ENCODE measurements around the gene DGKD.

DGKD gene

DNA sequence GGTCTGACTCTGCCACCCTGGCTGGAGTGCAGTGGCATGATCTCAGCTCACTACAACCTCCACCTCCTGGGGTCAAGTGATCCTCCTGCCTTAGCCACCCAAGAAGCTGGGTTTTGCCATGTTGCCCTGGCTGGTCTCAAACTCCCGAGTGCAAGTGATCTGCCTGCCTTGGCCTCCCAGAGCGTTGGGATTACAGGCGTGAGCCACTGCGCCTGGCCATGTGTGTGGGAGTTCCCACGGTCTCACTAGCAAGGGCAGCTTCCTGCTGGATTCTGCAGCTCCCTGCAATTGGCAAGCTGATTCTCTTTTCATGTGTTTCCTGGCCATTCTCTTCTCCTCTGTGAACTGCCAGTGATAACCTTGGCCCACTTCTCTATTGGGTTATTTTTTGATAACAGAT is 128.3 kb downstream of the DGKD start:
- no peak for FAIRE-seq

DNA sequence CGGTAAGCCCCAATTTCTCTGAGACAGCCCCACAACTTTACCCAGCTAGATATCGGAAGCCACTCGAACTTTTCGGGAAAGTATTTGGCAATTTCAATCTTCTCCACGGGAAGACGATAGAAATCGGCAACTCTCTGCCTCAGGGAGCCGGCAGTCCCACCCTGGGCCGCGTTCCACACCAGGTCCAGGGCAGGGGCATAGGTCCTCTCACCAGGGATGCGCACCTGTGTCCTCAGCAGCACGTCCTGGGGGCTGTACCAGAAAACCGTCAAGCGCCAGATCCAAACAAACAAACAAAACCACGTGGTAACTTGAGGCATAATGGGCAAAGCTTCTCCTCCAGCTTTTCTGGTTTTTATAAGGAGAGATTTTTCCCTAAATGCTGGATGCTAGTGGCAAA is 131.4 kb downstream of the DGKD start:
- FAIRE-seq: no peak

DNA sequence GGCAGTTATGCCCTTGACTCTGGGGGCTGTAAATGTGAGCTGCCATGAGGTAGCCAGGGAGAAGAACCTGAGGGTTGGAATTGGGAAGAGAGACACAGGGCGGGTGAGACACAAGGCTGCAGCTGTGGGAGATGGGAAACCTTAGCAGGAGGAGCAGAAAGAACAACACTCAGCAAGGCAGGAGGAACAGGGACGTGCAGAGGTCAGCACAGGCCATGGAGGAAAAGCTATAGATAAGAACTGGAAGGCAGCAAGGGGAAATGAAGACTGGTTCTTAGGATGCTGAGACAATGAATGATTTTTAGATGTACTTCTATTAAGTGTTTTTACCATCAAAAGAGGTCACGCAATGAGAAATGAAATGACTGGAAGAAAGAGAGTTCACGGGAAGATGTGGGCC is 132.1 kb downstream of the DGKD start:
- FAIRE-seq: no peak

DNA sequence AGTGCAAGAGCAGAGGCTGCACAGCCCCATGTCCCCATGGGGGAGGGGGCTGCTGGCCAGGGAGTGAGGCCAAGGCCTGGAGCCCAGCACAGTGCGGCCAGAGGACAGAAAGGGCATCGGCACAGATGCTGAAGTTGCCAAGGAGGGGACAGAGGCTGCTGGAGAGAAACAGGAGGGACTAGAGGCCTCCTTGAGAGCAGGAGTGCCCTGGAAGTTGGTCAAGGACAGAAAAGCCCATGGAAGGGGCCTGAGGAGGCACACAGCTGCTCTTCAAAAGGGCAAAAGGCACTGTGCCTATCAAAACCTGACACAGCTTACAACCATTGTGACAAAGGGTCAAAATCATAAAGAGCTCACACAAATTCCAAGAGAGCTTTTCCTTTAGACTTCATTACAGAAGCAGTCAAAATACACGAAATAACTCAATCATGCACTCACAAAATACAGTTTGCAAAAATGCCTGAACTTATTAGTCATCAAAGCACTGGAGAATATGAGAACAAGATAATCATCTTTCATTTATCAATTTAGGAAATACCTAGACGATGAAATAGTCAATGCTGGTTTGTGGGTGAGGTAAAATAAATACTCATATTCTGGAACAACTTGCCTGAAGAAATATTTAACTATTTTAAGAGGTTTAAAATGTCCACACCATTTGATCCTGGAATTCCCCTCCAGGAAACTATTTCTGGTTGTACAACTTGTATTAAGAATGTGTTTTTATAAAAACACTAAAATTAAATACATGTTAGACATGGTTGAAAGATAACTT is 132.7 kb downstream of the DGKD start:
- FAIRE-seq: no peak

DNA sequence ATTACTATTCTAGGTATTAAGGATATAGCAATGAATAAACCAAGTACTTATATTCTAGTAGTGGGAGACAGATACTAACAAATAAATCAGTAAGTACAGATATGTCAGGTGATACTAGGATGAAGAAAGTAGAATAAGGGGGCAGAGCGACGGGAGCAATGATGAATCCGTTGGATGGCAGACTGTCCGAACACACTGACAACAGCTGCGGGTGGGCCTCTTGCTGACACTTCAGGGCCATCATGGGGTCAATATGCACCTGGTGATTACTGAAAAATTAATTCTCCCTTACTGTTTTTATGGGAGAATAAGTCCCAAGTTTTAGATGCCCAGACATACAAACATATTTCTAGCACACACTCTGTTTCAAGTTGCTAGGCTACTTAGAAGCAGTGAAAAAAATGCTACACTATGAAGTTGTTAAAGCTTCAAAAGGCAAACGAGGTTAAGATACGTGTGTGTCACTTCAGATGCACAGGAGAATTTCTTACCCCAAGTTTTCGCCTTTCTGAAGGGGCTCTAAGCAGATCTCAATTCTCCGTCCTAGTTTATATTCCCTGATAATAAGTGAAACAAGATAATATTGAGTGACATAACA is 133.6 kb downstream of the DGKD start:
- no peak for FAIRE-seq

DNA sequence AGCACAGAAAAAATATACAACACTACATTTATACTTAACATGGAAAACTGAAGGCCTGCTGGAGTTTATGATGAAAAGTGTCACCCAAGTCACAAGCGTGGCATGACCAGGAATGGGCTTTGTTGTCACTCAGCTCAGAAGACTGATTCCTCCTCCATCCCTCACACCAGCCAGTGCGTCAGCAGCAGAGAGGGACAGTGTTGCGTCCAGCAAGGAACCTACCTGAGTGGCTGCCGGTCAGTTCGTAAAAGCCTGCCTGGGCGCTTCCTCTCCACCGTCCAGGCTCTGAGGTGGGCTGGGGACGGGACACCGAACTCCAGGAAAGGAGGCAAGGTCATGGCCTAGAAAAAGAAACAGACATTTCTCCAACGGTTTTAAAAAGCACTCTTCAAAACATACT is 134.8 kb downstream of the DGKD start:
- FAIRE-seq: no peak

DNA sequence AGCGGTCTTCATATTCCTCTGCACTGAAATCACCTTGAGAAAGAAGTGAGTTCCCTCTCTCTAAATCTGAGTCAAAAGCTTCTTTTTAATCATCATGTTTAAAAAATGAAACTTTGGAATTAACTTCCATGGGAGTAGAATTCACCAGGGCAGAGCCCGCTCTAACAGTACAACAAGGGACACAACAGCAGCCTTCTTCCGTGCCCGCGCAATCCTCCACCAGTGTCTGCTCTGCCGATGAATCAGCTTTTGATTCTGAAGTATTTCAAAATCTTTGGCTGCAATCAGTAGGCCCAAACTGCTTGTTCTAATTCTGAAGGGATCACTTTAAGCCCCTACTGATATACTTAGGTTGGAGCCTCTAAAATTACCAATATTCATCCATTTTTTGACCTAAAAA is 135.4 kb downstream of the DGKD start:
- no peak for FAIRE-seq

DNA sequence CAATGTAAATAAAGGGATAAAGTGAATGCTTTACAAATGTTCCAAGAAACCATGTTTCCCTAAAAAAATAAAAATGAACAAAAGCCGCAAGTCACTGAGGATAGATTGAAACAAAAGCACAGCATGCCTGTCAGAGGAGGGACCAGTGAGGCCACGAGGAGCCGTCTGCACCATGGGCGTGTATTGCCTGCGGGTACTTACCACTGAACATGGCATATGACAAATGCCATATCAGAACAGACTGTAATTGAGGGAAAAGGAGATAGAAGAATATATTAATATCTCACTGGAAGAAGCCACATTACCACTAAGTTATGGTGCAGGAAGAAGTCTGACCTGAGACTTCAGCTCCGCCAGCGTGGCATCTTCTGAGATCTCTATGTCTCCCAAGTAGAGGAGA is 136.5 kb downstream of the DGKD start:
- no peak for FAIRE-seq

DNA sequence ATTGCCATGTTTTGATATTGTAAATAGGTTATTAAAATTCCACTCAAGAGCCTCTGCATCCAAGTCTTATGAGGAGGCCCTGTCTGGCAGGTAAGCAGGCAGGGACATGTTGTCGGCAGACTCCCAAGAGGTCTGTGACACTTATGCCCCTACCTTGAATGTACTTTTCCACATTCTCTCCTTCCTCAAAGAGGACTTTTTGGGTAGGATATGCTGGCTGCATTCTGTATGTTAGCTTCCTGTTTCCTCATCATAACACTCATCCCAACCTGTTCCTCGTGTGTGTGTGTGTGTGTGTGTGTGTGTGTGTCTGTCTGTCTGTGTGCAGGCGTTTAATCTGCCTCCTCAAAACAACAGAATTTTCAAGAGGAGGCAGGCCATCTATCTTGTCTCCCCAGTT is 137.0 kb downstream of the DGKD start:
- no peak for FAIRE-seq

DNA sequence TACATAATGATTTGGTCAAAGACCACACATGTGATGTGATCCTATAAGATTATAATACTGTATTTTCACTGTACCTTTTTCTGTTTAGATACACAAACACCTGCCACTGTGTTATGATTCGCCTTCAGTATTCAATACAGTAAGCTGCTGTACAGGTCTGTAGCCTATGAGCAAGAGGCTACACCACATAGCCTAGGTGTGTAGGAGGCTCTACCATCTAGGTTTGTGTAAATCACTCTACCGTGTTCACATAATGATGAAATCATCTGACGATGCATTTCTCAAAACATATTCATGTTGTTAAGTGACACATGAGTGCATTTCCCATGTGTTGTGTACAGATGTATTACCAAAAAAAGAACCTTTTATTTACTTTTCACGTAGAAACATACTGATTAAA is 137.8 kb downstream of the DGKD start:
- no peak for FAIRE-seq

DNA sequence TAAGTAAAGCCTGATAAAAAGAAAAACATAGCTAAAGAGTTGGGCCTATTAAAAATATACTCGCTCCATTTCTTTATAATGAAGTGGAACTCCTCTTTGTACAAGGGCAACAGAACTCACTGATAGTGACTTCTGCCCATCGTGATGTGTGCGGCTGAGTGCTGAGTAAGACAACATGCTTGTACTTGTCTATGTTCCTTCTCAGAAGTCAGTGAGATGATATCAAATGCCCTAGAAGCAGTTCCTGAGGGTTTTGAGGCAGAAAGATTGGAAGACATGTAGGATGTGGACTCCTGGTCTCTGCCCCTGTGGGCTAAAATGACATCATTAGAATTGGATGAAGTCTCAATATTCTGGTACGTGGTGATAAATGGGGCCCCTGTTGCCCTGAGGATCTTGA is 138.5 kb downstream of the DGKD start:
- FAIRE-seq: no peak

DNA sequence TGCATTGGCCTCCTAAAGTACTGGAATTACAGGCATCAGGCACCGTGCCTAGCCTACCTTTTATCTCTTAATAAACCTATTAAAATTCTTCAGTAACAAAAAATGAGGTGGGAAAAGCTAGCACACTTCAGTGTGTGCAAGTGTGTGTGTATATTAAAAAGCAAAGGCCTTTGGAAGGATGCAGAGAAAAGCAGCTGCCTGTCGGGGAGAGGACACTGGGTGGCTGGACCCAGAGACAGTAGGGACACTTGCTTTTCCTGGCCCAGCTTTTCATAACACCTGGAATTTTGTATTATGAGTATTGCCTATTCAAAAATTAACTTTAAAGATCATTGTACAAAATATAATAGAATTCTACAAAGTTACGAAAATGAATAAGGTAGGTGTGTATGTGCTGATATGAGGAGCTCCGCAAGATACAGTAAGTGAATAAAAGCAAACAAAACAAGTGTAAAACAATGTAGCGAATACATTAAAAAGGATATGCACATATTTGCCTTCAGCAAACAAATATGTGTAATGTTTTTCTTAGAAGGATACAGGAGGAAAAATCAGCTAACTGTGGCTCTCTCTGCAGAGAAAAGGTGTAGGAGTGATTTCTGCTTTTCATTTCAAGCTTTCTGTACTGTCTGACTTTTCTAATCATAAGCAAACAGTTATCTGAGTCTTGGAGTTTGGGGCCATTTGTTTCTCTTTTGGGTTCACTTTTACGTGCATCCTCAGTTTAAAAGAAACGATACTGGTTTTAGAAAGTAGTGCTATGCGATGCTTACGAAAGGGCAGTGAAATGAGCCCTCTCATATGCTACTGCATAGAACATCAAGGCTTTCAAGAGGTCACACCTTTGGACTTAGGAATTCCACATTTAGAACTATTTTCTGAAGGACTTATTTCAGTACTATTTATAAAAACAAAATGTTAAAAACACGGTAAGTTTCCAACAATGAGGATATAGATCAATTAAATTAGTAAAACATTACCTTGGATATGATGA is 141.5 kb downstream of the DGKD start:
- FAIRE-seq: peak; percentile 55

DNA sequence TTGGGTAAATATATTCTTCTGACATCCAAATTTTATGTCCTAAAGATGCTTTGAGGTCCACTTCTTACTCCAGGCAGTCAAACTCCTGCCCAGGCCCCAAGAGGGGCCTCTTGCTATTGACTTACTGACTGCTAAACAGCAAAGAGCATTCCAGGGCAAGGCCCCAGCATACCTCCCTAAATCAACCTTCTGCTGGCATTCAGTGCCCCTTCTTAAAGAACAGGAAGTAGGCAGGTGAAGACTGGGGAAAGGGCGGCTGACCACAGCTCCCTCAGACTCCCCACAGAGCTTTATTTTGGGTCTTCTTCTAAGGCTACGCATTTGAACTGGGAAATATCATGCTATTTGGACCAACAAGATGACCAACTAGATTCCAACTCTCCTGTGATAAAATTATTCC is 143.4 kb downstream of the DGKD start:
- no peak for FAIRE-seq

DNA sequence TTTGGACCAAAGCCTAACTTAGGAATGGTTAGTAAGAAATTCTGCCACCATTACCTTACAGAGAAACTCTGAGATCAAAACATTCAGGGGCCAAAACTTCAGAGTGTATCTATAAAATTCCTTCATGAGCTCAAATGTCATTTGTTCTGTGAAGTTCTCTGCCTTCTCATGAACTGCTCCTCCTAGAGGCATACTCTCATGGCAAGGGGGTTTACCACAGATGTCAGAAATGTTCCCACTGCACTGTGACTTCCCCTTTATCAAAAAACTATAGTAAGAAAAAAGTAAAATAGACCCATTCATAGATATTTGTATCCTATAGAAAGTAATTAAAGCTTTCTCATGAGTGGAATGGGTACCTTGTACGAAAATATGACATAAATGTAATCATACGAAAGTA is 143.8 kb downstream of the DGKD start:
- no peak for FAIRE-seq

DNA sequence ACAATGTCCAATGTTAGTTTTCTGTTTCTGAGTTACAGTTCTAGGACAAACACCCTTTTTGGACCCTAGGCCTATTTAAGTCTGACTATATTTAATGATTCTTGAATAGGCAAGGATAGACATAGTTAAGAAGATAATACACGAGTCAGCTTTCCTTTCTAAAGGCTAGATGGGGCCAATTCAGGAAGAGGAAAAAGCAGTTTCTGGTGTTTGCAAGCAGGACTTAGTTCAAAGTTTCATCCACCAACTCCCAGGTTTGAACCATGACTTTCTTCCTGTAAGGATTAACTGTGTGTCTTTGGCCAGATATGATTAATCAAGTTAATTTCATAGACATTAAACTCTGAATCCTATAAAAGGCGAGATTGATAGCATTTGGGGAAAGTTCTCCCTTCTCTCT is 145.6 kb downstream of the DGKD start:
- FAIRE-seq: no peak

DNA sequence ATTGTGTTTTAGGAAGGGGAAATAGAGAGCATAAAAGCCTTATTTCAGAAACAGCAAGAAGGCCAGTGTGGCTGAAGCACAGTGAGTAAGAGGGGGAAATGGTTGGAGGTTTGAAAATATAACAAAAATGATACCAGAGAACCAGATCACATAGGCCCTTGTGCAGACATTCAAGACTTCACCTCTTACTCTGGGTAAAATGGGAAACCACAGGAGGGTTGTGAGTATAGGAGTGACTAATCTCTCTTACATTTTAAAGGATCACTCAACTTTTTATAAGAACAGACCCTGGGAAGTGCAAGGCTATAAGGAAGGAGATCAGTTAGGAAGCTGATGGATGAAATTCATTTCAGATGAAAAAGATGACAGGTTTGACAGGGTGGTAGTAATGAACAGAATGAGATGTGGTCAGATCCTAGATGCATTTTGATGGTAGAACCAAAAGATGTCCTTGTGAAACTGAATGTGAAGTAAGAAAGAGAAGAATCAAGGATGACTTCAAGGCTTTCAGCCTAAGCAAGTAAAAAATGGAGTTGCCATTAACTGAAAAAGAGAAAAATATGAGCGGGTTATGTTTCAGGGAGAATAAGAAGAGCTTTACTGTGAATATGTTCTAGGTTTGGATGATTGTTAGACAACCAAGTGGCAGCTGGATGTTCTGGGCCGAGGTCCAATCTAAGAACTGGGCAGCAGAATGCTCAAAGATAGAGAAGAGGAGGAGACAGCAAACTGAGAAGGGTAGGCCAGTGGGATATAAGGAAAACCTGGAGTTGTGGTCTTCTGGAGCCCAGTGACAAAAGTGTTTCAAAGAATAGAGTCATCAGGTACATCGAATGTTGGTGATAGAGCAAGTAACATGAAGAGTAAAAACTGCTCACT is 147.1 kb downstream of the DGKD start:
- FAIRE-seq: no peak

DNA sequence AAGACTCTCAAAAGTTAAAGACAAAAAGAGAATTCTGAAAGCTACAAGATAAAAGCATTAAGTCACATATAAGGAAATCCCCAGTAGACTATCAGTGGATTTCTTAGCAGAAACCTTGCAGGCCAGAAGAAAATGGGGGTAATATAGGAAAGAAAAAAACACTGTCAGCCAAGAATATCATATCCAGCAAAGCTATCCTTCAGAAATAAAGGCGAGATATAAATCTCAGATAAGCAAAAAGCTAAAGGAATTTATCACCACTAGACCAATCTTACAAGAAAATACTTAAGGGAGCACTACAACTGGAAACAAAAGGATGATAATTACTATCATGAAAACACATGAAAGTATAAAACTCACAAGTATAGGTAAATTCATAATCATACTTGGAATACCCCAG is 149.2 kb downstream of the DGKD start:
- FAIRE-seq: no peak

DNA sequence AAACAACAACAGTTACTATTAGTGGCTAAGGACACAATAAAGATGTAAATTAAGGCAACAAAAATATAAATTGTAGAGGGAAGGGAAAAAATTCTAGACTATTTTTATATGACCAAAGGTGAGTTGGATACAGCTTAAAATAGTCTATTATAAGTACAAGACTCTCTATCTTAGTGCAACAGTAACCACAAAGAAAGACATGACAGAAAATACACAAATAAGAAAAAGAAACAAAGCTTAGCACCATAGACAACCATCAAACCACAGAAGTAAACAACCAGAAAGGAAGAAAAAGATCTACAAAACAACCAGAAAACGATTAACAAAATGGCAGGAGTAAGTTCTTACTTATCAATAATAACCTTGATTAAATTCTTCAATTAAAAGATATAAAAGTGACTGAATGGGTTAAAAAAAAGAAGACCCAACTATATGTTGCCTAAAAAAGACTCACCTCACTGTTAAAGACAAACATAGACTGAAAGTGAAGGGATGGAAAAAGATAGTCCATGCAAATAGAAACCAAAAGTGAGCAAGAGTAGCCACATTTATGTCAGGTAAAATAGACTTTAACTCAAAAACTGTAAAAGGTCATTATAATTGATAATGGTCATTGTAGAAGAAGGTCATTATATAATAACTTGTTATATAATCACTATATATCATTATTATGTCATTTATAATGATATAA is 149.8 kb downstream of the DGKD start:
- no peak for FAIRE-seq

DNA sequence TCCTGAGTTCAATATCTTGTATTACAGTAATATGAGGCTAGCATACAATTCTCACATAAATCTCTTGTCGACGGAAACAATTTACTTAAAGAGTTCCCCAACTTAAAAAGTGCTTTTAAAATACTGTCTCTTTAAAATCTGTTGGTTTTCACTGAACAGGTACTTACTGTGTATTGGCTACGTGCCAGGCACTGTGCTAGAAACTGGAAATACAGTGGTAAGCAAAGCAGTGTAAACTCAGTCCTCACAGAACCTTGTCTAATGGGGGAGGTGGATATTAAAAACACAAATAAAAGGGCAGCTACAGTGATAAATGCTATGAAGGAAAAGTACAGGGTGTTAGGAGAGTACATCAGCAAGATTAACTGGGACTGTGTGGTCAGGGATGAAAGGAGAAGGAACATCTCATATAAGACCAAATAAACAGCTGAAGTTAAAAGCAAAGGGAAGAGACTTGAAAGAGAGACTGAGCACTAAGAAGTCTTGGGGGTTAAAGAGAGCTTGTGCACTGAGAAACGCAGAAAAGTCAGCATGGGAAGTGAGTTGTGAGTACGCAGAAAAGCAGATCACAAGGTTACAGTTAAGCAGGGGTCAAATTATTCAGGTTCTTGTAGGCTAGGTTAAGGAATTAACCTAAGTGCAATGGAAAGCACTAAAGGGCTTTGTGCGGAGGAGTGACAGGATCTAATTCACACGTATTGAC is 159.8 kb downstream of the DGKD start:
- no peak for FAIRE-seq

DNA sequence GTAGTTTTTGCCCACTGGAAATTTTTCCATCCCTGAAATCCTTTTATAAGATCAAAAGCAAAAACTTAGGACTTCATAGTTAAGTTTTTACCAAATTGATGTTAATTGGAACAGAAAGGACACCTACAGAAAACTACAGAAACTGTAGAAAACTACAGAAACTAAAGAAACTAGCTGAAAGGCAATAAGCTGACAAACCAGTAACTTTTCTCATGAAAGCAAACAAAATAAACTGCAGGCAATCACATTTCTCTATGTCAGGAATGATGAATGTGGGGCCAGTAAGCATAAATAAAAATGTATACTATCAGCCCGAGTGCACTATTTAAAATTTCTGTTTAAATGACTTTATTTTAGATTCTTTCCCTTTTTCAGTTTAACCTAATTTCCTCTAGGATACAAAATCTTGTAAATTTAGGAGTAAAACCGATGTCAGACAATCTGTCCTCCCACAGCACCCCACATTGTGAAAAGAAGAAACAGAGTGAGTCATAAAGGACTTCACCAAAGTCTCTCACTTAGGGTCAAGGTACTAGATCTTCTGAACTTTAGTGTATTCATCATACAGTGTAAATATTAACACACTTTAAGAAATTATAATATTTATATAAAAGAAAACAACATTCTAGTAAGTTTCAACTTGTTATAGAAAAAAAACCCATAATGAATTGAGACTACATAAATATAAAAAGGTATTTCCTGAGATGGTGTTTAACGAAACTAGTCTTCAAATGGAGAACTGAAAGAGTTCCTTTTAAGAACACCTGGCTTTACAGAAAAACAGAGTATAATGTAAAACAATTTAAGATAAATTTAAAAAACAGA is 165.7 kb downstream of the DGKD start:
- FAIRE-seq: peak; percentile 53
